HG03135 (cell line): ENCODE measurements around the gene GASK1A.

Source experiments
- ATAC-seq: cut with Tn5 transposase; IDR thresholded peaks from one replicate; pipeline ENCODE4 v1.9.1; 2021; ENCODE audit warnings: mild to moderate bottlenecking, moderate library complexity; ENCODE audit not compliant: unreplicated experiment

The GASK1A gene

GRCh38 chr3:42982645-42983412, 3.7 kb downstream of the GASK1A start:
- no peak for ATAC-seq

DNA sequence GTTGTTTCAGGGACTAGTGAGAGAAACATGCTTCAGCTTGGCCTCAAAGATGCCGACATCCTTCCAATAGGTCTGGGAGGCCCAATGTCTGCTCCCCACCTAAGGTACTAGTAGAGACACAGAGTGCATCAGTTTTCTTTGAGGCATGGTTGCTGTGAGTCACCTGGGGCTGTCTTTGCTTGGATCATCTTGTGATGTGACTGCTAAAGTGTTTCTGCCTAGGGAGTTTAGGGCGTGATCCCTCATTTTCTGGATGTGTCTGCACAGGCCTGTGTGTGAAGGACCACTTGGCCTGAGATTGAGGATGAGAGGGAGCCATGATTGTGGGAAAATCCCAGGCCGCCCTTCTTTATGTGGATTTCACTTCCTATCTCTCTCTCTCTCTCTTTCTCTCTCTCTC, 4.8 kb downstream of the GASK1A start:
- ATAC-seq, result no peak

DNA sequence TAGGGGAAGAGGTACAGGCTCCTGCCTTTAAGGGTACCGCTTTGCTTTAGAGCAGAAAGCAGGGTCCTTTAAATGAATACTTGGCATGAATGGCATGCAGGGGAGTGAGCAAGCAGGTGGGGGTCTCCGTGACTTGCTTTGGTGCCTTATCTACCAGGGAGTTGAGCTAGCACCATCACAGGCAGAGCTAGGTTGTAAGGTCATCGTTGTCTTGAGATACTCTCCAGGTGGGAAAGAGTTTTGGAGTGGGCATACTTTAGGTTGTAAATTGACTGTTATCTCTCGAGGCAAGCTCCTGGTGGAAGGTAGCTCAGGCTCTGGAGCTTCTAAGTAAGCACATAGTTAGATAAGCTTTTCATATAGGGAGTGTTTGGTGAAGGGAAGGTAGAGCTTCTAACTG, 5.6 kb downstream of the GASK1A start:
- no peak for ATAC-seq

DNA sequence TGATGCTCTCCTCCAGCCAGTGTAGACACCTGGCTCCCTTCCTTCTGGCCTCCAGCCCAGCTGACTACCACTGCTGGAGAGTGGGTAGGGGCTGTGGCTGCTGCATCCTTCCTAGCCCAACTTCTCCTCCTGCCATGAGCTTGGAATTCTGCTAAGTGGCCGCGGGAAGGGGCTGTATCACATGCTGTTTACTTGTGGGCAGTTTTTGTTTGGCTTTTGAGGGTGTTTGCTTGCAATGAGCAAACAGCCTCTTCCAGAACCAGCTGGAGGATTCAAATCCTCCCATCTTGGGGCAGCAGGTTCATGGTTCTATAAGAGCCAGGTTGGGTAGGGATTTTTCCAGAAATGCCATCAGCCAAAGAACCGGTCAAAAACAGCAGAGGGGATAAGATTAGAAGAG, 9.0 kb downstream of the GASK1A start:
- ATAC-seq, result no peak

- no peak for ATAC-seq
Measured at GRCh38 chr3:42988566-42988965, 9.5 kb downstream of the GASK1A start.

DNA sequence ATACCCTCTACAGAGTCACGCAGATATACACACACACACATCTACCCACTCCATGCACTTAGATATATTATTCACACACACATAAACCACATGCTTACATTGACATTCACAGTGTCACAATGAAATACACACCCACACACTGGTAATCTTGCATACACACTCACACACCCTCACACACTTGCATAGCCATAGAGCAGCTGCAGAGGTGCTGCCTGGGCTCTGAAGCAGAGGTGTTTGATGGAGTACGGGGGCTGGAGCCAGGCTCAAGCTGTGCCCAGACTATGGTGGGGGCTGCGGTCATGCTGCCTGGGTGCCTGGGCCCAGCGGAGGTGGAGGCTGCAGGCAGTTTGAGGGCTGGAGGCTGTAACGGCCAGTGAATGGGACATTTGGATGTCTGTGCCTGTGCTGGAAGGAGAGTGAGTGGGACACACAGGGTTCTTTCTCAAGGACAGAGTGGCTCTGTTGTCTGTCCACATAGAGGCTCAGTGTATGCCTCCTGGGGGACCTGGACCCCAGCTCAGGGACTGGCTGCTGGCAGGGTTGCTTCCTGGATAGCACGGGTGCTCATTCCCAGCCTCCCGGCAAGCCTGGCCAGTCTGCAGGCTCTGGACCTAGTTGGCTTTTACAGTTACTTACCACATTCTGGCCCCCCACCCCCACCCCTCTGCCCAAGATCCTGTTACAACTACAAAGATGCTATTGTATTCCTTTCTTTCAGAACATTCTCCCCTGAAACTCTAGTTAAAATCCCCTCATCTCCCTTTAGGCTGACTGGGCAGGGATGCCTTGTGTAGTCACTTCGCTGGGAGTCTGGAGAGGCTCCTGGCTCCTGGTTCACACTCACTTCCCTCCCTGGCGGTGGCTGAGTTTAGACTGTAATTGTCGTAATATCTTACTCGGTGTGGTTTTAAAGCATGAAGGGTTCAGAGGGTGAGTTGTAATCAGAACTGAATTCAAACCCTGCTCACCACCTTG, 12.5 kb downstream of the GASK1A start:
- no peak for ATAC-seq

DNA sequence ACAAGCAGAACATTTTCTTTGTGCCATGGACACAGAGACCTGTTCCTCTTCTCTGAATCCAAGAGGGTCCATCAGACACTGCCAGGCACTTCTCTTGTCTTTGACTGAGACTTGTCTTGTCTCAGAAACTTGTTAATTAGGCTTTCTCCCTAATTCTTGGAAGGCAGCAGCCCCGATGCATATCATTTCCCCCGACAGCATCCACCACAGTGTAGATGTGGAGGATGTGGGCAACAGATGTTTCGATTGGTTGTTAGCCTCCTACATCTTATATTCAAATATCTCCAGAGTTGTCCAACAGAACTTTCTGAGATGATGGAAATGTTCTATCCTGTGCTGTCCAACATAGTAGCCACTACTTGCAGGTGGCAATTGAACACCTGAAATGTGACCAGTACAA, 15.5 kb downstream of the GASK1A start:
- ATAC-seq, result no peak

GRCh38 chr3:42996021-42996420, 16.9 kb downstream of the GASK1A start:
- no peak for ATAC-seq

DNA sequence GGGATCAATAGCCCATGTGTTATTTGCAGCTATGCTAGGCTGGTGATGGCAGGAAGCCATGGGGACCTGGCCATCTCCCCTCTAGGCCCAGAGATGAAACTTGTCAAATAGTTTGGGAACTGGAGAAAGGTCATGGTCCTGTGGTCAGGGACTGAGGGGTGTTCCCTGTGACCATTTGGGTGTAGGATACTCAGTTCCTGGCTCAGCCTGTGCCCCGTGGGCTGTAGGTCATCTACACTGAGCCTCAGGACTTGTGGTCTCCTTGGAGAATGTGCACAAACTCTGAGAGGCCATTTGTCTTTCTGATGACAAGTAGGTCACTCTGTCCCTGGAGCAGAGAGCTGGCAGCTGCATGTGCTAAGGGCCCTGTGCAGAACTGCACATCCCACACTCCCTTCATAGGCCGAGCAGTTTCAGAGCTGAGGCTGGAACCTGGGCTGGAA, 17.5 kb downstream of the GASK1A start:
- no peak for ATAC-seq

DNA sequence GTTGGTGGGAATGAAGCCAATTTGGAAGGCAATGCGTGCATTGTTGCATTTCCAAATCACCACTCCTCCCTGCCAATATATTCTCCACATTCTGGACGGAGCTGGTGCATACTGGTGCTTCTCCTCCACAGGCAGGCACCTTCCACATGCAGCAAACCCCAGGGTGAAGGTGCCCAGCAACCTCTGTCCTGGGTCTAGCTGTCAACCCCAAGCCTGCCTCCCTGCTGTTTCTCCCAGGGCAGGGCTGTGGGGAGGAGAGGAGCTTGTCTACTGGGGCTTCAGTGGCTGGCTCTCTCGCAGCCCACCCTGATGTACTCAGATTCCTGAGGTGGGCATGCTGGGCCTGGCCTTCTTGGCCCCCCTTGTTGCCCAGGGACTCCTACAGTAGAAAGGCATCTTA, 20.1 kb downstream of the GASK1A start:
- no peak for ATAC-seq

- ATAC-seq, result no peak
Measured at GRCh38 chr3:42999632-43000031, 20.5 kb downstream of the GASK1A start.

DNA sequence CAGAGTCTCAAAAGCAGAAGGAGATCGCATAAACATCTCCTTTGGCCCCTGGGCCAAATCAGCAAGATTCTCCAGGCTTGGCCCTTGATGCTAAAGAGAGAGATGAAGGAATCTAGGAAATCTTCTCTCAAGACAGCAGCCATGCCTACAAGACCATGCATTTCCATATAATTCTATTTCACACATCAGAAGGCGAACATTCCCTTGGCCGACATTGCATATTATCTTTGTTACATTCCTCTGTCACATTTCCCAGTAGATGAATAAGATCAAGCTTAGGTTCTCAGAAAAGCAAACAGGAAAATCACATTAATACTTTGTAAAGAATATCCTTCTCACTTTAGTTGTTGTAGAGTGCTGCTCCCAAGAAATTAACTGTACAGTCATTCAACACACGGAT, 21.3 kb downstream of the GASK1A start:
- no peak for ATAC-seq

DNA sequence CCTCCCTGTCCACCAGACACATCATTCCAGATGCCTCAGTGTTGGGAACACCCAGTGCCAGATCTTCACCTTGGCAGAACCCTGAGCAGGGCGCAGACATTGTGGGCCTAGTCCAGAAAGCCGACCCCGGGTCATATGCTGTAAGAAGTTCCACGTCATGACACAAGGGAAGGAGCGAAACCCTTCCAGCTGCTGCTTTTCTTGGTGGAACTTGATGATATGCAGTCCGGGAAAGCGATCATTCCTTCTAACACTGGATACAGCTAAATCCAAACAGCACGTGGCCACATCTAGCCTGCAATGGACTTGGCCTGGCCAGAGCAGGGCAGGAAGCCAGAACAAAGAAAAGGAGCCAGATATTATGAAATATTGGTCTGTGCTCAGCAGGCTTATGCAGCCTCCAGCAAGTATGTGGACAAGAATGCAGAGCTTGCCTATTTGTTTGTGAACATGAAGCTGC, 22.0 kb downstream of the GASK1A start:
- ATAC-seq, result no peak

- no peak for ATAC-seq
Measured at GRCh38 chr3:43001556-43002121, 22.5 kb downstream of the GASK1A start.

GRCh38 chr3:43004282-43004681, 25.2 kb downstream of the GASK1A start:
- no peak for ATAC-seq

GRCh38 chr3:43005253-43005652, 26.1 kb downstream of the GASK1A start:
- no peak for ATAC-seq

DNA sequence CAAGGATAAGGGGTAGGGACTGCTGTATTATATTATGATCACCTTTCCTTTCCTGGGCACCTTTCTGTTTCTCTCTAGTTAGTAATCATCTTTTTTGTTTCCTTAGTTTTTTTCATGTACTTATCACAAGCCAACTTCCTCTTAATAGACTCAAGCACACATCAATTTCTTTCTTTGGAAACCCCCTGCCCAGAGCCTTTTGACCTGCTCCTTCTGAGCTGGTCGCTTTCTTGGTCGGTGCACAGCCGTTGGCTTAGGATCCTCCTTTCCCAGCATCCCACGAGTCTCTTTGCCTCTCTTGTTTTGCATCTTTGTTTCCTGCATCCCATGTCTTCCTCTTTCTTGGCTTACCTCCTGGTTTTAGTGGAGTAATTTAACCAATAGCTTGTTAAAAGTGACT, 26.9 kb downstream of the GASK1A start:
- no peak for ATAC-seq

DNA sequence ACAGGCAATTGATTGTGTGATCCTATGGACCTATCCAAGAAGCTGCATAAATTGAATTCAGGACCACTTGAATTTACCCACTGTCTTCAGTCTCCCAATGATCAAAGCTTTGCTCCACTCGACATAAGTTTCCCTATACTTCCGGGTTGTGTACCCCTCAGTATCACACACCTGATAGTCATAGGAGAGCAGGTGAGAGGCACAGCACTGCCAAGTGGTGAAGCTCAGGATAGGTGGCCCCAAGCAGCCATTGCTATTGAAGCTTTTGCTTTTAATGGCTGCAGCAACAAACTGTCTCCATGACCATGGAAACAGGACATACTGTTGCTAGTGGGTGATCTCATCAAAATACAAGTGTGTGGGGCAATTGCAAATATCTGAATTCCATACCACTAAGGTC, 27.7 kb downstream of the GASK1A start:
- no peak for ATAC-seq

DNA sequence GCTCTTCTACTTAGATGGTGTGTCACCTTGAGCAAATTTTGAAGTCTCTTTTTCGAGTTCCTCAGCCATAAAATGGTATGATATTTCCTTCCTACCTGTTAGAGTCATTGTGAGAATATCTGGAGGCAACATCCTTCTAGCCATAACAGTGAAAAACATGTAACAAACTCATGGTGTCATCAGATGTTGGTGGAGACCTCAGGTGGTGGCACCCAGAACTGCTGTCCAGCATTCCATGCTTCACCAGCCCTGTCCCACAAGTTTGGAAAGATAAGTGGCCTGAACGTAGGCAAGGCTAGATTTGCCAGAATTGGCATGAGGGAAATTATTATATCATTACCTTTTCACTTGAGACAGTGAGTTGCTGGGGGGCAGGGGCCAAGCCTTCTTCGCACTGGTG, 30.4 kb downstream of the GASK1A start:
- no peak for ATAC-seq

GRCh38 chr3:43010638-43011037, 31.5 kb downstream of the GASK1A start:
- ATAC-seq, result no peak

- ATAC-seq, result no peak
Measured at GRCh38 chr3:43011638-43012037, 32.5 kb downstream of the GASK1A start.

DNA sequence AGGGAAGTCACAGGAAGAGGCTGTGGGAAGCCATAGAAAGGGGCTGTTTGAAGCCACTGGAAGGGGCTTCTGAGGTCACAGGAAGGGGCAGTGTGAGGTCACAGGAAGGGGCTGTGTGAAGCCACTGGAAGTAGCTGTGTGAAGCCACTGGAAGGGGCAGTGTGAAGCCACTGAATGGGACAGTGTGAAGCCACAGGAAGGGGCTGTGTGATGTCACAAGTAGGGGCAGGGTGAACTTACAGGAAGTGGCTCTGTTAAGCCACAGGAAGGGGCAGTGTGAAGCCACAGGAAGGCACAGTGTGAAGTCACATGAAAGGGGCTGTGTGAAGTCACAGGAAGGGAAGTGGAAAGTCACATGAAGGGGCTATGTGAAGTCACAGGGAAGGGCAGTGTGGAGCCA, 33.1 kb downstream of the GASK1A start:
- ATAC-seq, result no peak
